Activated naive CD4-positive, alpha-beta T cell (primary cell): ENCODE results near the gene MOB3A.

Source experiments
- DNase-seq, 4 experiments: peaks; one replicate each; lab custom pipeline; 2025; lab: John Stamatoyannopoulos, UW

MOB3A gene

DNA sequence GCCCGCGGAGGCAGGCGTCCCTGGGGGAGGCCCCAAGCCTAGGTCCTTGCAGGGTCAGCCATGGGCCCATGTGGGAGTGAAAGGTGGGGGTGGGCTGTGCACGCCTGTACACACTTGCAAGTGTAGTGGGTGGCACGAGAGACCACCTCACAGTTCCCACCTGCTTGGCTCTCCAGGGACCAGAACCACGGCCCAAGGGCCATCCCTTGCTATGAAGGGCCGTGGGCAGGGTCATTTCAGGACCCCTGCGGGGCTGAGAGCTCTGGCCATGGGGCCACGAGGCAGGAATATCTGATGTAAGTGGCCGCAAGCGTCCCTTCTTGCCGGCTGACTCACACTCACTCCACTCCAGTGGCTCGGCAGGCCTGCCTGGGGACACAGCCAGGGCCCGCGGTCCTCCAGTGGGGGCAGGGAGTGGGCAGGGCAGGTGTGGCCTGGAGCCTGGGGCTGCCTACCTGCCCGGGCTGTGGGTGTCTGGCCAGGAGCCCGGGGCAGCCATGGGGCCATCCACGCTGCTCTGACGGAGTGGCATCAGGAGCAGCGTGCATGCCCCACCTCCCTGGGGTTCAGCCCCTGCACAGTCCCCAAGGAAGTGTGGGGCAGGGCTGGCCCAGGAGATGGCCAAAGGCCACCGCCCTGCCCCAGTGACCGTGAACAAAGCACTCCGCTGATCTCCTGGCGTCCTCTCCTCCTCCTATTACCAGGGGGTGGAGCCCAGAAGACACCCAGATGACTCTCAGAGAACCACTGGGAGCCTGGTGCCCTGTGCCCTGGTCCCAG, 36.5 kb downstream of the MOB3A start:
- DNase-seq: no peak

DNA sequence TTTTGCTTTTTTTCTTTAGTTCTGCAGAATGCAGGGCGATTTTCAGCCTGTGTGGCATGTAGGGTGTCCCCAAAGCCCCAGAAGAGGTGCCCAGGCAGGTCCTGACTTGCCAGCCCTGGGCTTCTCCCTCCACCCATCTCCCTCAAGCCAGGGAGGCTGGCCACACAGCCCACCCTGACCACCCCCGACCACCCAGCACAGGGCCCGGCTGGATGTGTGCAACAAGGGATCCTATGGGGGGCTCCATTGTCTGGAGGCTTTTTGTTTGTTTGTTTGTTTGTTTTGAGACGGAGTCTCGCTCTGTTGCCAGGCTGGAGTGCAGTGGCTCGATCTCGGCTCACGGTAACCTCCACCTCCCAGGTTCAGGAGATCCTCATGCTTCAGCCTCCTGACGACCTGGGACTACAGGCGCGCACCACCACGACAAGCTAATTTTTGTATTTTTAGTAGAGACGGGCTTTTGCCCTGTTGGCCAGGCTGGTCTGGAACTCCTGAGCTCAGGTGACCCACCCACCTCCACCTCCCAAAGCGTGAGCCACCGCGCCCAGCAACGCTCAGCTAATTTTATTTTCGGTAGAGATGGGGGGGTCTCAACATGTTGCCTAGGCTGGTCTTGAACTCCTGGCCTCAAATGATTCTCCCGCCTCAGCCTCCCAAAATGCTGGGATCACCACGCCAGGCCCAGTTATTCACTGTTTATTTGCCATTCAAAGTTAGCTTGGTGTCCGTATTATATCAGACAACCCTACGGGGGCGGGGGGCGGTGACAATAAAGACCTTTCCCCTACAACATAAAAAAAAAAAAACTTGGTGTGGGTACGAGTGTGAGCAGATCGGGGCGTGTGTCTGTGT, 37.3 kb downstream of the MOB3A start:
- DNase-seq: no peak

DNA sequence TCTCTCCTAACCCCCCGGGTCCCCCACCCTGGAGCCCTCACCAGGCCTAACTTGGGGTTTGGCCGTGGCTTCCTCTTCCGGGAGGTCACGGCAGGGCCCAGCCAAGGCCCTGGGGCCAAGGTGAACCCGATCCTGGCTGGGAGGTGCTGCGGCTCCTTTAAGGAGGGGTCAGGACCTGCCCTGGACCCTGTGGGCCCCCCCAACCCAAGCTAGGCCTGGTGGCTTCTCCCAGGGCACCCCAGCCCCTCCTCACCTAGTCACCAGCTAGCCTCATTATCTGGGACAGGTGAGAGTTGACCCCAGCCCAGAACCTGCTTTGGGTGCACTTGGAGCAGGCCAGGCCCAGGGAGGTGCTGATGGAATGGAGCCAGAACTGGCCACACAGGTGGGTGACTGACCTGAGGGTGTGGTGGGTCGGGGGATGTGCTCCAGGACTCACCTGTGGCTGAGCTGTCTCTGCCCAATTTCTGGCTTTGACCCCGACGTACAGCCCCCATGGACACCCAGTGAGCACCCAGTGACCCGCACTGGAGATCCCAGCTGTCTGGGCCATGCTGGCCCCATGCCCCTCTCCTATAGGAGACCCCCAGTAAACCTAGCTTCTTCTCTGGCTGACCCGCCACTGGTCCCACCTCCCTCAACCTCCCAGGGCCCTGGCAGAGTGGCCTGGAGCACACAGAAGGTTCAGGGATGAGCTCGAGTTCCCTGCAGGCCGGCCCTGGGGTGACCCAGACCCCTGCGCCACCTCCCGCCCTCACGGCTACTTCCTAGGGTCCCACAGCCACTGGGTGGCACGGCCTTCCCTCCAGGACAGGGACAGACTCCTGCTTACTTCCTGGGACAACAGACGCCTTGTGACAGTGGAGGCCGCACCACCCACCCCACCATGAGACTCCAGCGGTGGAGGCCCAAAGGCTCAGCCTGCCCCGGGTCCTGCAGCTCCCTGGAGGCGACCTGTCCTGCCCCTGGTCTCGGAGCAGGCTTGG, 38.3 kb downstream of the MOB3A start:
- DNase-seq: no peak

DNA sequence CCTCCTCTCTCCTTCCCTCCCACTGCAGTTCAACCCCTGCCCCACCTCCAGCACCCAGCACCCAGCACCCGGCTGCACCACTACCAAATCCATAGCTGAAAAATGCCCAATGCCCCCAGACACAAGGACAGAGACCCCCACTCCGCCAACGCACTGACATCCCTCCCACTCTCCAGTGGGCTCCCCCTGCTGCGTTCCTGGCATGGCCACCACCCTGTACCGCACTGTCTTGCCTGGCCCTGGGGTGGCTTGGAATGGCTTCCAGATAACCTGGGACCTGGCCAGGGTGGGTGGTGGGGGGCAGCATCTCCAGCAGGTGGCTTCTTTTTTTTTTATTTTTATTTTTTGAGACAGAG, 39.3 kb downstream of the MOB3A start:
- DNase-seq: no peak

DNA sequence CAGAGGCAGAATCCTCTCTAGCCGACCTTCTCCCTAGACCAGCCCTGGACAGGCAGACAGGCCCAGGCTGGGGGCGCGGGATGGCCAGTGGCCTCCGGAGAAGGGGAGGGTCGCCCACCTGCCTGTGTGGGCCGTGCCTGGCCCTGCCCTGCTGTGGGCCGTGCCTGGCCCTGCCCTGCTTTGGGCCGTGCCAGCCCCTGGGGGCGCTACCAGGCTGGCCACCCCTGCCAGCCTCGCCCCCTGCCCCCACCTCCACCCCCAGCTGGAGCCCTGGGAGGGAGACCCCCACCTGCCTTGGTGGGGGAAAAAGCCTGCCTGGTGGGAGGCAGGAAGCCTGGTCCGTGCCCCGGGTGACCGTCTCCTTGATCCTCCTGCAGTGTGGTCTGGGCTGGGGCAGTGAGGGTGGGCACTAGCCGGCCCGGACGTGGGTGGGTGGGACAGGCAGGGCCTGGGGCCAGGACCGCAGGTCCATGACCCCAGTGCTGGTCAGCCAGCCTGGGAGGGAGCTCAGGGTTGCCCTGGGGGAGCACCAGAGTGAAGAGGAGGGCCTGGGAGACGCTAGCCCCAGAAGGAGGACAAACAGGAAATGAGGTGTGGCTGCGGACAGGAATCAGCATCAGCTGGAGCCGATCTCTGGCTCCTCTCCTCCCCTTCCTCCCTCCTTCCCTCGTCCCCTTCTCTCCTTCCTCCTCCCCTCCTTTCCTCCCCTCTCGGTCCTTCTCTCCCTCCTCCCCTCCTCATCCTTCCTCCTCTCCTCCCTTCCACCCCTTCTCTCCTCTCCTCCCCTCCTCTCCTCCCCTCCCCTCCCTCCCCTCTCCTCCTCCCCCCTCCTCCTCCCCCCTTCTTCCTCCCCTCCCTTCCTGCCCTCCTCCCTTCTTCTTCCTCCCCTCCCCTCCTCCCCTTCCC, 39.9 kb downstream of the MOB3A start:
- DNase-seq: no peak

DNA sequence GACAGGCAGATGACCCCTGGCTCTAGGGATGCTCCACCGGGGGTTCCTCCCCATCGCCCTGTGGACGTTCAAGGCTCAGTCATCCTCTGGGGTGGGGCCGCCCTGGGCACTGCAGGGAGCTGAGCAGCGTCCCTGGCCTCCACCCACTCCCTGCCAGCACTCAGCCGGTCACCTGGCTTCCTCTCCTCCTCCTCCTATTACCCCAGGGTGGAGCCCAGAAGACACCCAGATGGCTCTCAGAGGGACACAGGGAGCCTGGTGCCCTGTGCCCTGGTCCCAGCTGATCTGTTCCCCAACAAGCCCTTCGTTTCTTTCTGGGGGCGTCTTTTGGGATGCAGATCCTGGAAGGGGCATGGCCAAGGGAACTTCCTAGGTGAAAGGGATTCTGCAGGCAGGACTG, 41.4 kb downstream of the MOB3A start:
- no peak for DNase-seq

DNA sequence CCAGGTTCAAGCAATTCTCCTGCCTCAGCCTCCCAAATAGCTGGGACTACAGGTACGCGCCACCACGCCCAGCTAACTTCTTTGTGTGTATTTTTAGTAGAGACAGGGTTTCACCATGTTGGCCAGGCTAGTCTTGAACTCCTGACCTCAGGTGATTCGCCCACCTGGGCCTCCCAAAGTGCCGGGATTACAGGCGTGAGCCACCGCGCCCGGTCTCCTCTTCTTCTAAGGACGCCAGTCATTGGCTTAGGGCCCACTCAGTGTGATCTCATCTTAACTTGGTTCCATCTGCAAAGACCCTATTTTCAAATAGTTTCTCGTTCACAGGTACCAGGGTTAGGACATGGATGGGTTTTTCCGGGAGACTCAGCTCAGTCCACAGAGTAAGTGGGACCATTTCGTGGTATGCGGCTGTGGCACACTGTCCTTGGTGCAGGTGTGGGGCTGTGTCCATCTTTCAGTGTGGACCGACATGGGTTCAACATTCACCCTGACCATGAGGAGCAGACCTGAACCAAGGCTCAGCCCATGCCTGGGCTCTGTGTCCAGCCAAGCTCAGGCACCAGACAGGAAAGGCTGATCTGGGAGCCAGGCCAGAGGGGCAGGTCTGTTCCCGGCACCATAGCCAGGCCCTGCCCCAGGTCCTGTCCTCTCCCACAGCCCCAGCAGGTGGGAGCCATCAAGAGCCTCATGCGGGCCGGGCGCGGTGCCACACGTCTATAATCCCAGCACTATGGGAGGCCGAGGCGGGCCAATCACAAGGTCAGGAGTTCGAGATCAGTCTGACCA, 42.3 kb downstream of the MOB3A start:
- no peak for DNase-seq

DNA sequence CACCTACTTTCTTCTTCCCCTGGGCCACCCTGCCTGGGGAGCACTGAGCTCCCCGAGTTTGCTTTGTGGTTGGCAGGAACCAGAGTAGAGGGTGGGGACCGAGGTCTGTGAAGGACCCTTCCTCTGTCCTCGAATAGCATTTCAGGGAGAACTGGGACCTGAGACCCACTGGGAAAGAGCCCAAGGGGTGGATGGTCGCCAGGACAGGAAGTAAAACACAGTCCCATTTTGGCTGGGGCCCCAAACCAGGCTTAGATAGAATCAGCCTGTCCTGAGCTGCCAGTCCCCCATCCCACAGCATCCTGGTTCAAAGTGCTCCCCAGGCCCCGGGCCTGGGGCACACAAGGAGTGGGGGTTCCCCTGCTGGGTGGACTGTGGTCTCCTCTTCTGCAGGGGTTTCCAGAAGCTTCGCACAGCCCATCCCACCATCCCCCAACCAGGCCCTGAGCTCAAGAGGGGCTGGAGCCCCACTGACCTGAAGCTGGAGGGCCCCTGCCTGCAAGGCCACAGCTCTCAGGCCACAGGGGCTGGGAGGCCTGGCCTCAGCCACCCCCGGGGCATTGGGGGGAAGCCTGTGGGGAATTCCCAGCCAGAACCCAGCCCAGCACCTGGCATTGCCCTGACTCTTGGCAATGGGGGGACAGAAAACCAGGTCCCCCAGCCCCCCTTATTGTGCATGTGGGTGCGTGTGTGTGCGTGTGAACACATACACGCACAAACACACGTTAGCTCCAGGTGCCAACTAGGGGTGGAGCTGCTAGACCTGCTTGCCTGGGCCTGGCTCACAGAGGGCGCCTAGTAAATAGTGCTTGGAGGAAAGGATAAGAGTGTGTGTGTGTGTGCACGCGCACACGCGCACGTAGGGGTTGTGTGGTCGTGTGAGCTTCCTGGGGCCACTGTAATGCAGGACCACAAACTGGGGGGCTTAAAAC, 44.1 kb downstream of the MOB3A start:
- DNase-seq: peak in 1 of 4 experiments; percentile 41

DNA sequence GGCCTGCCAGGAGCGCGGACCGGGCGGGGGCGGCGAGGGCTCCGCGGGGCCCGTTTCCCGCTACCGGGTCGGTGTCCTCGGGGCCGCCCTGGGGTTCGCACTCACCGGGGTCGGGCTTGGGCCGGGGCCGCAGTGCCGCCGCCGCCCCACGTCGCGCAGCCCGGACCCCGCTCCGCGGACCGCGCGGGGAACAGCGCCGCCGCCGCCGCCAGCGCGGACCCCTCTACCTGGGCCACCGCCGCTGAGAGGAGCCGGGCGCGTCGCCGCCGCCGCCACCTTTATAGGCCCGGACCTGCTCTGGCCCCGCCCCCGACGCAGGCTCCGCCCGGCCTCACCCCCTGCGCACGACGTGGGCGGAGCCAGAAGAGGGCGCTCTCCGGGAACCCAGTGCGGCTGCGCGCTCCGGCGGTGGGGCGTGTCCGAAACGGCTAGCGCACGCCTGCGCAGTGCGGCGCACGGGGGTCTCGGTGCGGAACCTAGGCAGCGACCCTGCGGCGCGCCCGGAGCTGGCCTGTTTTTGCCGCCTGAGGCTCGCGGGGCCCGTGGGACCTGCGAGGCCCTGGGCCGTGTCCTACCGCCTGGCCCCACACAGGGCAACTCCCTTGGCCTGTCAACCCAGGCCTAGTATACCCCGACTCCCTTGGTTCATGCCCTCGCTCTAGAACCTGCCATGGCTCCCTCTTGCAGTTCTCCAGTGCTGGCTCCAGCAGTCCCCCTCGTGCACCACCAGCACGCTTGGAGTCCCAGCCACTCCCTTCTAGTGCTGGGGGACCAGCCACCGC, 44.9 kb downstream of the MOB3A start, which contains the start of gene MKNK2:
MKNK2 (minus strand) TSS at position 254 of the 782 bp plus-strand sequence. CDS start 393 bp downstream, outside the sequence.
- peak; percentile 89 to 96 (median 94) for DNase-seq

DNA sequence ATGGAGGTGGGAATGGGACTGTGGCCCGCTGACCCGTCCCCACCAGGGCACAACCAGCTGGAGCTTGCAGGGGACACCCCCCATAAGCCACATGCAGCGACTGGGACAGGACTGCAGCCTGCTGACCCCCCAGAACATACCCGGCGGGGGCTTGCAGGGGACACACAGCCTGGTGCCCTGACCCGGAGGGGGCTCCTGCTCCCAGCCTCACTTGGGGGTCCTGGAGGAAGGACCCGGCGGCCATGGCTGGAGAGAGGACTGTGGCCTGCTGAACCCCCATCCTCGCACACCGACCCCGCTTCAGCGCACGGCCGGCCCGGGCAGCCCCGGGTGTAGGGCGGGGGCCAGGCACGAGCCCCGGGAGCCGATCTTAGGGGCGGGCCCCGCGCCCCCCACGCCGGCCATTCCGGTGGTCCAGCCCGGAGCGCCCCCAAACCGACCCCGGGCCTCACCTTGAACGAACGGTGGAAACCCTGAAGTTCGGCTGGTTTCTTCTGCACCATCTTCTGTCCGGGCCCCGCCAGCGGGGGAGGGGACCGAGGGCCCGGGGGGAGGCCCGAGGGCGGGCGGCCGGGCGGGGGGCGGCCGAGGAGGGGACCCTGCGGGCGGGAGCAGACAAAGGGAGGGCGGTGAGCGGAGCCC, 45.7 kb downstream of the MOB3A start:
- peak in 1 of 4 experiments; percentile 53 for DNase-seq

DNA sequence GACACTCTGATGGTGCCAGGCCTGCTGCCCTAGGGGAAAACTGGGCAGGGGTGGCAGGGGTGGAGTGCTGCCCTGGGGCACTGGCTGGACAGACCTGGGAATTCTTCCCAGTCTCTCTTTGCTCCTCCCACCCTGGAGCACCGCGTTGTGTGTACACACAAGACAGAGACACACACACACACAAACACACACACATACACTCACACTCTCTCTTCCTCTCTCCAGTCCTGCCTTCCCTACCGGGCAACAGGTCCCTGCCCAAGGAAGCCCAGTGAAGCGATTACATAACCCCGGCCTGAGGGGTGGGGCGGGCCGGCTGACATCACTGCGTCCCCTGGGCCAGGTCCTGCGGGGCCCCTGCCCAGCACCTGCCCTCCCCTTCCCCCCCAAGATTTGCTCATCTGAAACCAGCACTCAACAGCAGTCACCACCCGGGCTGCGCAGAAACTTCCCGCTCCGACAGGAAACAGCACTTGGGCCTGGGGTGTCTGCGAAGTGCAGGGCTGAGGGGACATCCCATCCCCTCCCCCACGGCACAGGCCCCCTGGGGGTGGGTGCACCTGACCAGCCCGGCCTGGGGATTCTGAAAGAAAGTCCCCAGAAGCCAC, 46.3 kb downstream of the MOB3A start:
- peak in 2 of 4 experiments; percentile 45 to 57 for DNase-seq

DNA sequence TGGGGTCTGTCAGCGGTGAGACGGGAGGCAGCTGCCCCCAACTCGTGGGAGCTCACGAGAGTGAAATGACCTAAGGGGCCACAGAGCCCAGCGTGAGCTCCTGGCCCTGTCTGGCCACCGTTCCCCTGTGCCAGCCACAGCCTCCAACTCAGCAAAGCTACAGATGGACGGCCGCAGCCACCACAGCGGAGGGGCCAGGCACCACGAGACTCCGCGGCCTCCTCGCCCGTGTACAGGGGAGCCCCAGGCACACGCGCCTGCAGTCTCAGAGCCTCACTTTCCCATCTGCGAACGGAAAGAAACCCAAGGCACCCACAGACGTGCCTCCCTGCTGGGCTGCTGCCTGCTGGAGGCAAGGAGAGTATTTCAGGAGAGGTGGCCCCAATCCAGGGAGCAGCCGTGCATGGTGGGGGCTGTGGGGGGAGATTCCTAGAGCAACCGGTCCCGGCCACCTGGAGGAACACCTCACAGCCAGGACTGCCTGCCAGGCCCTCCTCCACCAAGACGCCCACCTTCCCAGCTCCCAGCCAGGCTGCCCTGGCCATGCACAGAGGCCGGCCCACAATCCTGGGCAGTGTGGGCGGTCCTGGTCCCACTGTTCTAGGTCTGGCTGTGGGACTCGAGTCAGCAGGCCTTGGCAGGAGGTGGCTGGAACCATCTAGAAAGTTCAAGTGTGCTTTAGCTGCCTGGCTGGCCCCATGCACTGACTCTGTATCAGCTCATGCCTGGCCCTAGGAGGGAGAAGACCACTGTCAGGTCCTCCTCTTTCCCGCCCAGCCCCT, 47.0 kb downstream of the MOB3A start:
- DNase-seq: no peak

DNA sequence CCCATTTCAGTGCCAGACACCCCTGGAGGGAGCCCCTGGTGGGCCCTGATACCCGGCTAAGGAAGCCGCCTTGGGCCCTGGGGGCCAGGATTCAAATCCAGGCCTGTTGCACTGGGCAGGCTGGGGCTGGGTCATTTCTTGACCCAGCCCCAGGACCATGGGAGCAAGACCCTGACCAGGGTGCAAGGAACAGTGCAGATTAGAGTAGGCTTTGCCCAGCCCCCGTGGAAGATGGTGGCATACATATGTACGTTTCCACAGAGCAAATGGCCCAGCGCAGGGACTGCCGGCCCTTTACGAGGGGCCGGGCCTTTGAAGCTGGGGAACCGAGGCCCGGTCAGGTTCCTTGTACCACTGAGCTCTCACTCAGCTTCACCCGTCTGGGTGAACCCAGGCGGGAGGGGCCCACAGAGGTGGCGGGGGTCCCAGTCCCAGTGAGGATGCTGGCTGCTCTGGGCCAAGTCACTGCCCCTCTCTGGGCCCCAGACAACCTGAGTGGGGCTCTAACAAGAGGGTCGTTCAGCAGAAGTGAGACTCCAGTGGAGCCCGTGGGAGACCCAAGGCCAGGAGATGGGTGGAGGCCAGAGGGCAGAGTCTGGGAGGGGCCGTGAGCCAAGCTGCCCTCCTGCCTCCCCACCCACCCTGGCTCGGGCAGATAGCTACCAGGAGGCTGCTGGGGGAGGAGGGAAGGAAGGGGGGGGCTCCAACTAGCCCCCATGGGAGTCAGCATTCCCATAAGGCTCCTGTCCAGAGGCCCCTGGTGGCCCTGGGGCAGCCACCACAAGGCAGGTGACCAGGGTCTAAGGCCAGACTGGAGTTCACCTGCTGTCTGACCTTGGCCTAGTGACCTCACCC, 47.8 kb downstream of the MOB3A start:
- no peak for DNase-seq

DNA sequence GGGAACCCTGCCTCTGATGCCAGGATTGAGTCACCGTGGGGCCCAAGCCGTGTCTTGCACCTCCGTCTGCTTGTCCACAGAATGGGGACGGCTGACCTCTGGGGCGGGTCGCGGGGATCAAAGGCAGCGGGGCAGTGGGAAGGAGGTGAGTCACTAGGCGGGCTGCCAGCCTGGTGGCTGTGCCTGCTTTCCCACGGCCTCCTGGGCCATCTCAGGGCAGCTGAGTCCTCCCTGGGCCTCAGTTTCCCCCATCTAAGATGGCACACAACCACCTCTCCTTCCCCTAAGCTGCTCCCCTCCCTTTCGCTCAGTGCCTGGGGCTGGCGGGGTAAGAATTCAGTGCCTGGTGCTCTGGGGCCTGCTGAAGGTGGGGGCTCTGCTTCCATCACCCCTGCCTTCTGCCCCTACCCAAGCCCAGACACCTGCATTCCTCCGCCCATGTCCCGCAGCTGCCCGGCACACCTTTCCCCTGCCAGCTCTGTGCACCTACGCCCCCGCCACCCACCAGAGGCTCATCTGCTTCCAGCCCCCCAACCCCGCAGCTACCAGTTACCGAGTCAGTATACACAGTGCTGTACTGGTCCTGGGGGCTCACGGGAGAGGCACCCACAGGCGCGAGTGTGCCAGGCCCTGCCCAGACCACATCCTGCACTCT, 48.5 kb downstream of the MOB3A start:
- no peak for DNase-seq

DNA sequence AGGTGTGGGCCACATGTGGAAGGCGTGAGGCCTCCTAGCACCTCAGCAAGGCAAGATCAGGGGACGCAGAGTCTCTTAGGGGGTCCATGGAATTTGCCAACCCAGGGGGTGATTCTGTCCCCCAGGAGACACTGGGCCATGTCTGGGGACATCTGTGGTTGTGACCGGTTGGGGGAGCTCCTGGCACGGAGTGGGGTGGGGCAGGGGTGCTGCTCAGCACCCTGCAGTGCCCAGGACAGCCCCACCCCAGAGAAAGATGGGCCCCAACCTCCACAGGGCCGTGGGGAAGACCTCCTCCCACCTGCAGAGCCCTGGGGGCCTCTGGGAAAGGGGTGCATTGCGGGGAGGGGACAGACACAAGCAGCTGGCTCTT, 49.1 kb downstream of the MOB3A start:
- DNase-seq: no peak
